Uterus (tissue), 4 donors: ENCODE data around the gene RAB11A. TPM values are rescaled to one million over a fixed set of nuclear protein-coding genes. Genes with fewer than 3 reads are reported as not detected.

Source experiments
- DNase-seq, 2 donors: peaks; one replicate each; pipeline ENCODE4 v3.0.0-alpha.2; 2019 to 2020
- H3K27ac ChIP-seq, 2 donors: fragments of 200-600 bp; sonication (generic); 1 replicate in 1 of 2; 2 replicates in 1 of 2; pipeline ENCODE4 v1.5.1; 2016 to 2018
- H3K27me3 ChIP-seq, 2 donors: fragments of 200-600 bp; sonication (generic); one replicate each; pipeline ENCODE4 v1.5.1; 2018 to 2019; ENCODE audit warnings: control low read depth in 1 of 2
- H3K36me3 ChIP-seq, 2 donors: fragments of 200-600 bp; sonication (generic); one replicate each; pipeline ENCODE4 v1.5.1; 2019; ENCODE audit warnings: control low read depth in 1 of 2
- H3K4me1 ChIP-seq, 2 donors: fragments of 200-600 bp; sonication (generic); one replicate each; pipeline ENCODE4 v1.5.1; 2018 to 2019; ENCODE audit warnings: control low read depth in 1 of 2
- H3K4me3 ChIP-seq, 2 donors: fragments of 200-600 bp; sonication (generic); 1 replicate in 1 of 2; 2 replicates in 1 of 2; pipeline ENCODE4 v1.5.1; 2018 to 2019; ENCODE audit warnings: mild to moderate bottlenecking in 1 of 2
- H3K9me3 ChIP-seq, 2 donors: fragments of 200-600 bp; sonication (generic); one replicate each; pipeline ENCODE4 v1.5.1; 2019; ENCODE audit warnings: control low read depth in 1 of 2
- CTCF ChIP-seq, 4 experiments: fragments of 200-600 bp in 2 of 4; fragments of 450-650 bp in 2 of 4; sonication (generic) in 2 of 4; IDR thresholded peaks; one replicate each; pipeline ENCODE4 v1.5.1; 2016 to 2019; ENCODE audit warnings: antibody characterized with exemption in 4 of 4, mild to moderate bottlenecking in 2 of 4, moderate library complexity in 1 of 4
- POLR2A ChIP-seq, 2 donors: fragments of 450-650 bp; IDR thresholded peaks; one replicate each; pipeline ENCODE4 v1.6.1; 2016; ENCODE audit warnings: antibody characterized with exemption in 2 of 2, mild to moderate bottlenecking in 1 of 2, moderate library complexity in 1 of 2
- intact Hi-C: fragments of 100-400 bp; cut with DNase I; formaldehyde crosslinking; loops from one replicate; pipeline ENCODE4 v1.15.1; 2023; ENCODE audit warnings: low total_unique reads
- total RNA-seq, 4 donors: library from RNA; depleted of rRNA in 3 of 4; stranded (reverse); fragments of >200 nt in 3 of 4; gene quantifications; one replicate each; pipeline versions ENCODE4 v1.1.0 to v1.2.4, GENCODE V29; 2014 to 2023
- donor health status: DM: yes; HTN: yes; CAD: no.

Gene RAB11A
- total RNA-seq, 4 donors from 2014 or later = 62.0 to 213 (median 151) TPM

- intact Hi-C loops = no loop called here
- Histone ChIP-seq H3K27me3 (no peaks in the 10 kb centered on the region), H3K4me3 (no peak overlapping the region), H3K4me1 (no peaks in the 10 kb centered on the region), H3K27ac (no peak overlapping the region), H3K9me3 (no peaks in the 10 kb centered on the region), H3K36me3 (no peaks in the 10 kb centered on the region)
- TF ChIP-seq CTCF (IDR thresholded peaks at IDR 0.05) = no peak
- TF ChIP-seq POLR2A (IDR thresholded peaks at IDR 0.05) = no peak
- DNase-seq = no peak
These were observed 61.9 kb downstream of the RAB11A start for GRCh38 chr15:65931221-65931620.

GRCh38 chr15:65935391-65935790 is 66.1 kb downstream of the RAB11A start:
- no peak for TF ChIP-seq CTCF (IDR thresholded peaks at IDR 0.05)
- TF ChIP-seq POLR2A (IDR thresholded peaks at IDR 0.05) = no peak
- Histone ChIP-seq H3K27ac (no peak overlapping the region), H3K4me1 (no peaks in the 10 kb centered on the region), H3K27me3 (no peaks in the 10 kb centered on the region), H3K36me3 (no peaks in the 10 kb centered on the region), H3K9me3 (no peaks in the 10 kb centered on the region), H3K4me3 (no peak overlapping the region)
- intact Hi-C loops = no loop called here
- DNase-seq = no peak

GRCh38 chr15:65936282-65936681 is 67.0 kb downstream of the RAB11A start:
- no peak for DNase-seq
- Histone ChIP-seq H3K4me3 (no peak overlapping the region), H3K27me3 (no peaks in the 10 kb centered on the region), H3K4me1 (no peaks in the 10 kb centered on the region), H3K27ac (no peak overlapping the region), H3K36me3 (no peaks in the 10 kb centered on the region), H3K9me3 (no peaks in the 10 kb centered on the region)
- TF ChIP-seq CTCF (IDR thresholded peaks at IDR 0.05) (no peak), POLR2A (IDR thresholded peaks at IDR 0.05) (no peak)
- intact Hi-C loops = no loop called here

- Histone ChIP-seq H3K4me1 (no peaks in the 10 kb centered on the region), H3K27me3 (no peaks in the 10 kb centered on the region), H3K27ac (no peak overlapping the region), H3K36me3 (no peaks in the 10 kb centered on the region), H3K9me3 (no peaks in the 10 kb centered on the region), H3K4me3 (no peak overlapping the region)
- intact Hi-C loops = no loop called here
- TF ChIP-seq POLR2A (IDR thresholded peaks at IDR 0.05) = no peak
- TF ChIP-seq CTCF (IDR thresholded peaks at IDR 0.05) = no peak
- DNase-seq = no peak
These were observed 67.8 kb downstream of the RAB11A start for GRCh38 chr15:65937054-65937453.

GRCh38 chr15:65937476-65937875 is 68.2 kb downstream of the RAB11A start:
- TF ChIP-seq POLR2A (IDR thresholded peaks at IDR 0.05) = no peak
- no peak for TF ChIP-seq CTCF (IDR thresholded peaks at IDR 0.05)
- H3K4me1 ChIP-seq = no peaks in the 10 kb centered on the region
- intact Hi-C loops = no loop called here
- DNase-seq = no peak
- no peaks in the 10 kb centered on the region for H3K9me3 ChIP-seq
- H3K27me3 ChIP-seq = no peaks in the 10 kb centered on the region
- no peak overlapping the region for H3K4me3 ChIP-seq
- H3K36me3 ChIP-seq = no peaks in the 10 kb centered on the region
- H3K27ac ChIP-seq = no peak overlapping the region
